Naive thymus-derived CD4-positive, alpha-beta T cell (primary cell): ENCODE results near the gene E2F7. TPM values are rescaled to one million over a fixed set of nuclear protein-coding genes. Genes with fewer than 3 reads are reported as not detected.

Source experiments
- ATAC-seq: fragments of 150-1000 bp; cut with Tn5 transposase; 2 replicates; pipeline ENCODE4 v1.10.0; 2021; ENCODE audit warnings: mild to moderate bottlenecking, moderate library complexity
- CTCF ChIA-PET: fragments of 350-600 bp; sonication (Branson Sonifier 250); formaldehyde crosslinking; loops from one replicate; lab custom pipeline; 2021; ENCODE audit warnings: antibody characterized with exemption; lab: Charles Lee
- POLR2A ChIA-PET: fragments of 350-600 bp; sonication (Branson Sonifier 250); formaldehyde crosslinking; loops from one replicate; lab custom pipeline; 2021; ENCODE audit warnings: antibody characterized with exemption, inconsistent platforms; lab: Charles Lee
- DNase-seq, 9 donors: peaks; one replicate each; pipeline versions ENCODE4 v3.0.0 to v3.0.0-alpha.2; 2020 to 2022; ENCODE audit warnings: mixed read lengths in 1 of 9
- H3K27ac ChIP-seq: one replicate; pipeline ENCODE4 v1.7.0; 2013; ENCODE audit warnings: mild to moderate bottlenecking, low read depth, low read length, moderate library complexity
- H3K27me3 ChIP-seq, 2 donors: one replicate each; pipeline ENCODE4 v1.7.0; 2013; ENCODE audit warnings: low read length in 2 of 2, mild to moderate bottlenecking in 2 of 2, moderate library complexity in 2 of 2; ENCODE audit not compliant: control insufficient read depth in 2 of 2, insufficient read depth in 2 of 2
- H3K36me3 ChIP-seq, 3 experiments: 1 replicate in 2 of 3; 2 replicates in 1 of 3; pipeline ENCODE4 v1.7.0; 2013; ENCODE audit warnings: low read length in 3 of 3, mild to moderate bottlenecking in 3 of 3, moderate library complexity in 1 of 3; ENCODE audit not compliant: insufficient read depth in 3 of 3, control insufficient read depth in 2 of 3
- H3K4me1 ChIP-seq, 2 donors: one replicate each; pipeline ENCODE4 v1.7.0; 2013; ENCODE audit warnings: low read length in 2 of 2, mild to moderate bottlenecking in 2 of 2, moderate library complexity in 1 of 2; ENCODE audit not compliant: control insufficient read depth in 2 of 2, insufficient read depth in 2 of 2
- H3K4me3 ChIP-seq: 2 replicates; pipeline ENCODE4 v1.7.0; 2013; ENCODE audit warnings: mild to moderate bottlenecking, low read length
- H3K9me3 ChIP-seq, 3 experiments: 1 replicate in 2 of 3; 2 replicates in 1 of 3; pipeline ENCODE4 v1.7.0; 2013; ENCODE audit warnings: low read length in 3 of 3; ENCODE audit not compliant: control insufficient read depth in 2 of 3
- H3K27ac Mint-ChIP-seq, 9 donors: one replicate each; pipeline ENCODE4 v1.8.0; 2020 to 2022; ENCODE audit warnings: mixed read lengths in 9 of 9, mild to moderate bottlenecking in 8 of 9, moderate library complexity in 5 of 9, inconsistent platforms in 2 of 9
- H3K27me3 Mint-ChIP-seq, 5 donors: one replicate each; pipeline ENCODE4 v1.8.0; 2021 to 2022; ENCODE audit warnings: mixed read lengths in 5 of 5, mild to moderate bottlenecking in 1 of 5
- H3K36me3 Mint-ChIP-seq, 5 donors: one replicate each; pipeline ENCODE4 v1.8.0; 2020 to 2022; ENCODE audit warnings: mixed read lengths in 5 of 5, mild to moderate bottlenecking in 3 of 5, inconsistent platforms in 1 of 5
- H3K4me1 Mint-ChIP-seq, 7 donors: one replicate each; pipeline ENCODE4 v1.8.0; 2020 to 2022; ENCODE audit warnings: mixed read lengths in 7 of 7, mild to moderate bottlenecking in 3 of 7, inconsistent platforms in 1 of 7
- H3K4me3 Mint-ChIP-seq, 10 donors: one replicate each; pipeline ENCODE4 v1.8.0; 2020 to 2022; ENCODE audit warnings: mild to moderate bottlenecking in 10 of 10, mixed read lengths in 10 of 10, moderate library complexity in 6 of 10, inconsistent platforms in 2 of 10
- H3K9me3 Mint-ChIP-seq, 11 donors: one replicate each; pipeline ENCODE4 v1.8.0; 2020 to 2022; ENCODE audit warnings: mixed read lengths in 11 of 11, mild to moderate bottlenecking in 4 of 11, inconsistent platforms in 1 of 11, moderate library complexity in 1 of 11
- intact Hi-C, 2 donors: fragments of 100-400 bp; cut with micrococcal nuclease; formaldehyde crosslinking; loops; one replicate each; pipeline ENCODE4 v1.15.1; 2023
- polyA plus RNA-seq, 2 donors: library from polyadenylated mRNA; unstranded; fragments of 300-500 nt; fragmentation: Illumina TruSeq; gene quantifications; one replicate each; pipeline ENCODE4 v1.2.3, GENCODE V29; 2021
- total RNA-seq, 6 experiments: library from RNA in 5 of 6; stranded (reverse) in 5 of 6; gene quantifications; 1 replicate in 5 of 6; 2 replicates in 1 of 6; pipeline ENCODE4 v1.2.3 and lab custom pipeline; 2021 to 2026

The E2F7 gene
- total and polyA plus RNA-seq, 7 experiments from 2014 or later = 0.22 to 17.6 TPM; not detected in 5

DNA sequence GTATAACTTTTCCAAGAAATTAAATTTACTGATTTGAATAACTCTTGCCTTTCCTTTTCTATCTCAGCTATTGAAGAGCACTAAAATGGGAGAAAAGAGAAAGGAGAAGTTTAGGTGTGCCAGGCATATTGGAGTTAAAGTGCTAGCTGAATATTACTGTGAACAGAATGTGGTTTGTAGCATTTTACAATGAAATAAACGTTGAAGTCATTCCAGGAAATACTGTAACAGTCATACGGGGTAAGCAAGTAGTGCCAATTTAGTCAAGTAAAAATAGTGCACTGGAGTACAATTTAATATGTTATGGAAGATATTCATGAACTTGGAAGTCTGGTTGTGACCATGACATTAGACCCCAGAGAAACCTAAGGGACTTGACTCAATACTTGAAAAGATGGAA lies 62.1 kb downstream of the E2F7 start:
- Histone ChIP-seq H3K36me3 (no peaks in the 10 kb centered on the region), H3K27ac (no peak overlapping the region), H3K9me3 (no peaks in the 10 kb centered on the region), H3K27me3 (no peaks in the 10 kb centered on the region), H3K4me1 (no peaks in the 10 kb centered on the region), H3K4me3 (no peak overlapping the region)
- Mint-ChIP-seq H3K4me1 (peaks cover 0 to 10% (median 0%) of the 10 kb centered on the region in 7 donors), H3K4me3 (no peak overlapping the region), H3K27ac (no peak overlapping the region), H3K27me3 (peaks cover 14 to 56% (median 19%) of the 10 kb centered on the region in 5 donors), H3K36me3 (no peaks in the 10 kb centered on the region), H3K9me3 (peaks cover 0 to 2% (median 0%) of the 10 kb centered on the region in 11 donors)
- ATAC-seq (no peak), DNase-seq (no peak)
- intact Hi-C loops = no loop called here
- POLR2A ChIA-PET = no interaction called here
- CTCF ChIA-PET = interaction anchor here (0.6 to 0.7 kb wide), 2 partner anchors 169 to 210 kb away, joined by 3 read pairs; no protein-coding TSS in a partner anchor

- no peaks in the 10 kb centered on the region for H3K9me3 ChIP-seq
- ChIA-PET POLR2A (no interaction called here), CTCF (no interaction called here)
- no peak overlapping the region for H3K4me3 ChIP-seq
- H3K27ac ChIP-seq = no peak overlapping the region
- Mint-ChIP-seq H3K4me1 (peaks cover 0 to 10% (median 0%) of the 10 kb centered on the region in 7 donors), H3K9me3 (peaks cover 0 to 2% (median 0%) of the 10 kb centered on the region in 11 donors), H3K36me3 (no peaks in the 10 kb centered on the region), H3K27ac (no peak overlapping the region), H3K27me3 (peaks cover 9 to 52% (median 14%) of the 10 kb centered on the region in 5 donors), H3K4me3 (no peak overlapping the region)
- DNase-seq (no peak), ATAC-seq (no peak)
- no peaks in the 10 kb centered on the region for H3K36me3 ChIP-seq
- no peaks in the 10 kb centered on the region for H3K4me1 ChIP-seq
- intact Hi-C loops = no loop called here
- no peaks in the 10 kb centered on the region for H3K27me3 ChIP-seq
Observed at GRCh38 chr12:77002382-77002781, 63.0 kb downstream of the E2F7 start.

GRCh38 chr12:77001276-77001675 lies 64.1 kb downstream of the E2F7 start:
- no peak overlapping the region for H3K4me3 ChIP-seq
- H3K9me3 ChIP-seq = no peaks in the 10 kb centered on the region
- intact Hi-C loops = no loop called here
- no peaks in the 10 kb centered on the region for H3K4me1 ChIP-seq
- CTCF ChIA-PET = interaction anchor here (0.9 kb wide), 1 partner anchor 10 kb away, joined by 3 read pairs; no protein-coding TSS in a partner anchor
- H3K36me3 ChIP-seq = no peaks in the 10 kb centered on the region
- peaks cover 0 to 2% (median 0%) of the 10 kb centered on the region in 11 donors for H3K9me3 Mint-ChIP-seq
- no peak overlapping the region for H3K27ac Mint-ChIP-seq
- peaks cover 10 to 45% (median 14%) of the 10 kb centered on the region in 5 donors for H3K27me3 Mint-ChIP-seq
- no peaks in the 10 kb centered on the region for H3K36me3 Mint-ChIP-seq
- H3K4me3 Mint-ChIP-seq = no peak overlapping the region
- H3K4me1 Mint-ChIP-seq = peaks cover 0 to 10% (median 0%) of the 10 kb centered on the region in 7 donors
- POLR2A ChIA-PET = no interaction called here
- no peak for ATAC-seq
- H3K27me3 ChIP-seq = no peaks in the 10 kb centered on the region
- H3K27ac ChIP-seq = no peak overlapping the region
- no peak for DNase-seq

- intact Hi-C loops = no loop called here
- CTCF ChIA-PET = no interaction called here
Observed at GRCh38 chr12:76998908-76999556, 66.3 kb downstream of the E2F7 start.

DNA sequence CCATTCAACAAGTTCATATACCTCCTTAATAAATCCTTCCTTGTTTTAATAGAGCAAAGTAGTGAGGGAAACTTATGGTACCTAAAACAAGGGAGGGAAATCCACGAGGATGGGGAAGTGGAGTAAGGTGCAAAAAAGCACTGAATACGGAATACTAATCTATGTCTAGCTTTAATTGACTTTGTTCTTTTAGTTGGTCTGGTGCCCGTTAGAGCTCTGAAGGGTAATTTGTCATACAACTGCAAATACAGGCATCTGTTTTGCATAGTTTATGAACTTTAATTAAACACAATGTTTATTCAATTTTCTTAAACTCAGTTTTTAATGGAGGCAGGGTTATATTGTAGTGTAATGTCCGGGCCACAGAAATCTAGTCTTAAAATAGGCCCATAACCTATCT lies 67.0 kb downstream of the E2F7 start:
- no peak for DNase-seq
- no peaks in the 10 kb centered on the region for H3K4me1 ChIP-seq
- no peak overlapping the region for H3K27ac ChIP-seq
- no peaks in the 10 kb centered on the region for H3K36me3 Mint-ChIP-seq
- CTCF ChIA-PET = no interaction called here
- H3K9me3 ChIP-seq = no peaks in the 10 kb centered on the region
- intact Hi-C loops = no loop called here
- H3K4me3 ChIP-seq = no peak overlapping the region
- H3K27ac Mint-ChIP-seq = no peak overlapping the region
- H3K27me3 Mint-ChIP-seq = peaks cover 3 to 31% (median 14%) of the 10 kb centered on the region in 5 donors
- no peaks in the 10 kb centered on the region for H3K27me3 ChIP-seq
- H3K9me3 Mint-ChIP-seq = peaks cover 0 to 2% (median 0%) of the 10 kb centered on the region in 11 donors
- H3K4me3 Mint-ChIP-seq = no peak overlapping the region
- POLR2A ChIA-PET = no interaction called here
- H3K36me3 ChIP-seq = no peaks in the 10 kb centered on the region
- no peak for ATAC-seq
- H3K4me1 Mint-ChIP-seq = peaks cover 0 to 6% (median 0%) of the 10 kb centered on the region in 7 donors

More at GRCh38 chr12:76998908-76999556, 66.3 kb downstream of the E2F7 start:
- Histone ChIP-seq H3K27me3 (no peaks in the 10 kb centered on the region), H3K36me3 (no peaks in the 10 kb centered on the region), H3K27ac (no peak overlapping the region), H3K9me3 (no peaks in the 10 kb centered on the region), H3K4me3 (no peak overlapping the region), H3K4me1 (no peaks in the 10 kb centered on the region)
- H3K9me3 Mint-ChIP-seq = peaks cover 0 to 2% (median 0%) of the 10 kb centered on the region in 11 donors
- H3K27me3 Mint-ChIP-seq = peaks cover 6 to 37% (median 13%) of the 10 kb centered on the region in 5 donors
- no peak for ATAC-seq
- H3K4me1 Mint-ChIP-seq = peaks cover 0 to 10% (median 0%) of the 10 kb centered on the region in 7 donors
- no peak overlapping the region for H3K27ac Mint-ChIP-seq
- no peaks in the 10 kb centered on the region for H3K36me3 Mint-ChIP-seq
- no peak overlapping the region for H3K4me3 Mint-ChIP-seq
- POLR2A ChIA-PET = no interaction called here
- DNase-seq = no peak

DNA sequence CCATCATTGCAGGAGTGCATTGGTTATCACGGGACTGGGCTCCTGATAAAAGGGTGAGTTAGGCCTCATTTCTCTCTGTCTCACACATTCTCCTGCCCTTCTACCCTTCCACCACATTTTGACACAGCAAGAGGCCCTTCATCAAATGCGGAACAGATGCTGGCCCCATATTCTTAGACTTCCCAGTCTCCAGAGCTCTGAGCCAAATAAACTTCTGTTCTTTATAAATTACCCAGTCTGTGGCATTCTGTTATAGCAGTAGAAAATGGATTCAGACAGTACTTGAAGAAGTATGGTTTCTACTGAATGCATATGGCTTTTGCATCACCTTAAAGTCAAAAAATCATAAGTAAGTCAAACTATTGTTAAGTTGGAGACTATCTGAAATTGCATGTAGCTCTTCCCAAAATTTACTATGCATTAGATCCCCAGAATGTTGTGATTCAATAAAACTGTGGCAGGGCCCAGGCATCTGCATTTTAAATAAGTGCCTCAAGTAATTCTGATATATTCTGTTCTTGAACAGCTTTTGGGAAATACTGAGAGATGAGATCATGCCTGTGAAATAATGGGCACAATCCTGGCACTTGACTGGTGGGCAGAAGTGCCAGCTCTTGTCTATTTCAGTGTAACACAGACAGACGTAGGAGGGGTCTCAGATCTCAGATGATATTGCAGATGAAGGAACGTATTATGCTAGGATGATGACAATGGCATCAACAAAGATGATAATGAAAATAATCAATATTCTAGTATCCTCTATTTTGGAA lies 68.2 kb downstream of the E2F7 start:
- ATAC-seq = no peak
- H3K27me3 ChIP-seq = no peaks in the 10 kb centered on the region
- no peak overlapping the region for H3K4me3 ChIP-seq
- Mint-ChIP-seq H3K4me3 (no peak overlapping the region), H3K27me3 (peaks cover 7 to 24% (median 11%) of the 10 kb centered on the region in 5 donors), H3K36me3 (no peaks in the 10 kb centered on the region), H3K4me1 (no peaks in the 10 kb centered on the region), H3K9me3 (no peaks in the 10 kb centered on the region), H3K27ac (no peak overlapping the region)
- no peak overlapping the region for H3K27ac ChIP-seq
- H3K36me3 ChIP-seq = no peaks in the 10 kb centered on the region
- no peaks in the 10 kb centered on the region for H3K4me1 ChIP-seq
- POLR2A ChIA-PET = no interaction called here
- no peak for DNase-seq
- H3K9me3 ChIP-seq = no peaks in the 10 kb centered on the region
- intact Hi-C loops = no loop called here
- CTCF ChIA-PET = interaction anchor here (1.4 kb wide), 1 partner anchor 13 kb away, joined by 4 read pairs; no protein-coding TSS in a partner anchor
